ENCODE results near the gene ADGRD1.
A peak's percentile ranks its signal among the peaks of the same experiment; 100 is the strongest.

The ADGRD1 gene

GRCh38 chr12:131085816-131086591 lies 132.3 kb downstream of the ADGRD1 start:
- no peaks in the 10 kb centered on the region for H3K36me3 ChIP-seq (ENCODE audit: insufficient read depth, low read length)
- H4K20me1 ChIP-seq (ENCODE audit: insufficient read depth, low read length): no peaks in the 10 kb centered on the region; the same call in 1 of the 2 replicates
- no peak overlapping the region for H2AFZ ChIP-seq (ENCODE audit: low read depth, low read length)
- ATAC-seq (ENCODE audit: insufficient read depth, low read depth) (no peak), DNase-seq (peak; percentile 2)
- H3K9ac ChIP-seq (ENCODE audit: low read depth, low read length): no peak overlapping the region
- no peak overlapping the region for H3K4me2 ChIP-seq (ENCODE audit: insufficient read depth, low read length)
- no peak overlapping the region for H3K4me3 ChIP-seq (ENCODE audit: low read depth in 1 of 2, low read length in 2 of 2)
- TF ChIP-seq CTCF (IDR thresholded peaks at IDR 0.05; ENCODE audit: borderline replicate concordance, extremely low read depth, low read length, poor library complexity, severe bottlenecking) (no peak), EZH2 (IDR thresholded peaks at IDR 0.05; ENCODE audit: borderline replicate concordance, low read depth, low read length, severe bottlenecking) (no peak)
- H3K4me1 ChIP-seq (ENCODE audit: insufficient read depth, low read length): no peaks in the 10 kb centered on the region
- no peaks in the 10 kb centered on the region for H3K9me3 ChIP-seq (ENCODE audit: insufficient read depth, low read length, severe bottlenecking)
- H3K27me3 ChIP-seq (ENCODE audit: insufficient read depth, low read length, poor library complexity): peaks cover 3% of the 10 kb centered on the region
- no peaks in the 10 kb centered on the region for H3K79me2 ChIP-seq (ENCODE audit: insufficient read depth, low read length)
- no peak overlapping the region for H3K27ac ChIP-seq (ENCODE audit: low read length)

GRCh38 chr12:131087302-131087818 lies 133.7 kb downstream of the ADGRD1 start:
- Histone ChIP-seq H3K9ac (ENCODE audit: low read depth, low read length) (no peak overlapping the region), H3K4me2 (ENCODE audit: insufficient read depth, low read length) (no peak overlapping the region), H4K20me1 (ENCODE audit: insufficient read depth, low read length) (no peaks in the 10 kb centered on the region; the same call in 1 of the 2 replicates), H3K36me3 (ENCODE audit: insufficient read depth, low read length) (no peaks in the 10 kb centered on the region), H3K27ac (ENCODE audit: low read length) (no peak overlapping the region), H3K27me3 (ENCODE audit: insufficient read depth, low read length, poor library complexity) (peaks cover 2% of the 10 kb centered on the region), H3K4me1 (ENCODE audit: insufficient read depth, low read length) (no peaks in the 10 kb centered on the region), H2AFZ (ENCODE audit: low read depth, low read length) (no peak overlapping the region), H3K79me2 (ENCODE audit: insufficient read depth, low read length) (no peaks in the 10 kb centered on the region), H3K9me3 (ENCODE audit: insufficient read depth, low read length, severe bottlenecking) (no peaks in the 10 kb centered on the region), H3K4me3 (ENCODE audit: low read depth in 1 of 2, low read length in 2 of 2) (no peak overlapping the region)
- ATAC-seq (ENCODE audit: insufficient read depth, low read depth) (no peak), DNase-seq (peak; percentile 1)
- TF ChIP-seq EZH2 (IDR thresholded peaks at IDR 0.05; ENCODE audit: borderline replicate concordance, low read depth, low read length, severe bottlenecking) (no peak), CTCF (IDR thresholded peaks at IDR 0.05; ENCODE audit: borderline replicate concordance, extremely low read depth, low read length, poor library complexity, severe bottlenecking) (no peak)

- H3K79me2 ChIP-seq (ENCODE audit: insufficient read depth, low read length): no peaks in the 10 kb centered on the region
- no peak for TF ChIP-seq CTCF (IDR thresholded peaks at IDR 0.05; ENCODE audit: borderline replicate concordance, extremely low read depth, low read length, poor library complexity, severe bottlenecking)
- no peak for TF ChIP-seq EZH2 (IDR thresholded peaks at IDR 0.05; ENCODE audit: borderline replicate concordance, low read depth, low read length, severe bottlenecking)
- H3K4me3 ChIP-seq (ENCODE audit: low read depth in 1 of 2, low read length in 2 of 2): no peak overlapping the region
- no peaks in the 10 kb centered on the region; the same call in none of the 2 replicates for H4K20me1 ChIP-seq (ENCODE audit: insufficient read depth, low read length)
- H3K27me3 ChIP-seq (ENCODE audit: insufficient read depth, low read length, poor library complexity): peaks cover 3% of the 10 kb centered on the region
- H3K9me3 ChIP-seq (ENCODE audit: insufficient read depth, low read length, severe bottlenecking): no peaks in the 10 kb centered on the region
- H2AFZ ChIP-seq (ENCODE audit: low read depth, low read length): no peak overlapping the region
- H3K27ac ChIP-seq (ENCODE audit: low read length): no peak overlapping the region
- ATAC-seq (ENCODE audit: insufficient read depth, low read depth) (no peak), DNase-seq (peak; percentile 1)
- no peaks in the 10 kb centered on the region for H3K36me3 ChIP-seq (ENCODE audit: insufficient read depth, low read length)
- no peak overlapping the region for H3K9ac ChIP-seq (ENCODE audit: low read depth, low read length)
- H3K4me1 ChIP-seq (ENCODE audit: insufficient read depth, low read length): 0 out of 2 replicates have a peak, but pooled peaks cover 3% of the 10 kb centered on the region
- H3K4me2 ChIP-seq (ENCODE audit: insufficient read depth, low read length): no peak overlapping the region
These were observed 134.4 kb downstream of the ADGRD1 start for GRCh38 chr12:131087991-131088700.

All from DND-41 (cell line).